HG03460 (cell line): ENCODE data around the gene CDH12.
"Not testable (repeated sequence)": the region's sequence is repeated elsewhere in the genome, so short reads cannot be mapped to it uniquely, and the experiment has no call there.

ENCODE experiments used
- ATAC-seq: cut with Tn5 transposase; IDR thresholded peaks from one replicate; pipeline ENCODE4 v1.9.1; 2021; ENCODE audit not compliant: unreplicated experiment

The CDH12 gene

DNA sequence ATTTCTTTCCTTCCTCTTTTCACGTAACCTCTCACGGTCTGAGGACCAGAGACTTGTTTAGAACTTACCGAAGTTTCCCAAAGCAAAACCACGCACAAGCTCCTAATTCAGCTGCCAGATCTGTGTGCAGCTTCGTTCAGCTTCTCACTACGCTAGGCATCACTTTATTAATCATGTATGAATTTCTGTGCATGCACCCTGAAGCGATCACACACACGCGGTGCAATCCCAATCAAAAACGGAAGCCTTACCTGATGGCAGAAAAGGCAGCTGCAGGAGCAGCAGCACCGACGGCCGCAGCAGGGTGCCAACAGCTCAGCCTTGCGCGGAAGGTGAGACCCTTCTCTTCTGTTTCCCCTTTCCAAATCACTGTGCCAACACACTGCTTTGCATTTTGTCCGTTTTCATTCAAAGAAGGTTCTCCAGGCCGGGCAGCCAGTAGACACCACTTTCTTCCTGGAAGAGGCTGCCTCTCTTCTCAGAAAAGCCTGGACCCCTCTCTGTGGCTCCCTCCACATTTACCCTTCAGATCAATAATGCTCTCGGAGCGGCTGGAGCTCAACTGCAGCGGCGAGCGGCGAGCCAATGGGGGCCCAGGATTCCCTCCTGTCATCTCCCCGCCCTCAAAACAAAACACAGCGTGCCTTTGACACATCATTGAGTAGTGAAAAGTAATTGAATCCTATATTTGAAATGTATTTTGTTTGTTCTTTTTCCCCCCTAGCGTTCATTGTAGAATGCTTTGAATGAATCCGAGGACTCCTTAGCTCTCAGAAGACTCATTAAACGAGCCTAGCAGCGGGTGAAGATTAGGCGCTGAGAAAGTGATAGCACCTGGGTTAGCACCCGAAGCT, at the start of gene CDH12:
Gene CDH12 (minus strand): TSS at position 538 of the 854 bp plus-strand sequence.
- ATAC-seq = no peak

DNA sequence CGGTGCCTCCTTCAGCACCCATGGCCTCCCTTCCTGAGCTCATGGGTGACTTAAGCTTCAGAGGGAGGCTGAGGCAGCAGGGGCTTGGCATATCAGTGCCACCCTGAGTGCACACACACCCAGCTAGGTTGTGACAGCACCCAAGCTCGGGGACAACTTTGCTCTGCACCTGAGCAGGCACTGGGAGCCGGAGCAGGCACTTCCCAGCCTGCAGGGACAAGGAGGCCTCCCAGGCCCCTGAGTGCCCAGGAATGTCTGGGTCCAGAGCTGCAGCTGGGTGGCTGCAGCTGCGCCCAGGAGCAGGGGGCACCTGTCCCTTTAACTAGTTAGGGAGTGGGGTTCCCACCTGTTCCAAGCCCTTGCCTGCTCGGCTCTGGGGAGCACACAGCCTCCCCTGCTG, 48.7 kb upstream of the CDH12 start:
- ATAC-seq = no peak

- ATAC-seq = no peak
Observed at GRCh38 chr5:22900801-22901310, 47.7 kb upstream of the CDH12 start.

- no peak for ATAC-seq
Observed at GRCh38 chr5:22899341-22899740, 46.2 kb upstream of the CDH12 start.

- no peak for ATAC-seq
Observed at GRCh38 chr5:22896152-22896551, 43.0 kb upstream of the CDH12 start.

- ATAC-seq = no peak
Observed at GRCh38 chr5:22892441-22892840, 39.3 kb upstream of the CDH12 start.

- no peak for ATAC-seq
Observed at GRCh38 chr5:22889720-22890119, 36.6 kb upstream of the CDH12 start.

- ATAC-seq = no peak
Observed at GRCh38 chr5:22887566-22887965, 34.4 kb upstream of the CDH12 start.

DNA sequence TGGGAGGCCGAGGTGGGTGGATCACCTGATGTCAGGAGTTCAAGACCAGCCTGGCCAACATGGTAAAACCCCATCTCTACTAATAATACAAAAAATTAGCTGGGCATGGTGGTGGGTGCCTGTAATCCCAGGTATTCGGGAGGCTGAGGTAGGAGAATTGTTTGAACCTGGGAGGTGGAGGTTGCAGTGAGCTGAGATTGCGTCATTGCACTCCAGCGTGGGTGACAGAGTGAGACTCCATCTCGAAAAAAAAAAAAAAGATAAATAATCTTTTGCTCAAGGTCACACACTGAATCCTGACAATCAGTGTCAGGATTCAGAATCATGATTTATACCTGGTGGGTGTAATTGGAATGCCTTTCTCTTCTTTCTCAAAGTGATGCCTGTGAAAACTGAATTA, 5.8 kb upstream of the CDH12 start:
- ATAC-seq = not testable (repeated sequence)

DNA sequence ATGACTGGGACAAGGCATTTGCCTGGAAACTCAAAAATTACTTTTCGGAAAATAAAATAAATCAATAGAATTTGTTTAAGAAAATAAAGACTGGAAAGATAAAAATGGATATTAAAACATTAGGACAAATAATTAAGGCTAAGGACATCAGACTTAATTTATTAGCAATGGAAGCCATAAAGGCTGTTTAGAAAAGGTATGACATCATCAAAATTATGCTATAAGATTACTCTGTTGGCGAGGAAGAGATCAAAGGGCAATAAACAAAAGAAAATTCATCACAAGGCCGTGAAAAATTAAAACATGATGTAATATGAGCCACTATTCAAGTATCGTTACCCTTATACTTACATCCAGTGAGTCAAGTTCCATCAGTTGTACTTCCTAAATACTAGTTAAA, 2.7 kb upstream of the CDH12 start:
- no peak for ATAC-seq

GRCh38 chr5:22850981-22851380, 2.2 kb downstream of the CDH12 start:
- no peak for ATAC-seq

DNA sequence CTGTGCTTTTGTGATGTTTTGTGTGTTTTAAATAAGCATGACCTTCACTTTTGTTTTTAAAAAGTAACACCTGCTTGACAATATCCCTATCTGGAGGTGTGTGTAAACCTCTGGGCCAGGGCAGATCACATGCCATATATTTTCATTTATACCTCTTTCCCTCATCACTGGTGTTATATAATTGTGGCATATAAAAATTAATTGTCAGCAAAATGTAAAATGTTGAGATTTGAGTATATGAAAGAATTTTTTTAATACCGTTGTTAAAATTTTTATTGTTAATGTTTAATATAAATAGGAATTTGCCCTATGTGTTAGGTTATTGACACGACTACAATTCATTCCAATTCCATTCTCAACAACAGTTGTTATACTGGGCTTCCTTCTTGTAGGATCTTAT, 6.5 kb downstream of the CDH12 start:
- ATAC-seq = no peak

GRCh38 chr5:22844636-22845035, 8.5 kb downstream of the CDH12 start:
- no peak for ATAC-seq

DNA sequence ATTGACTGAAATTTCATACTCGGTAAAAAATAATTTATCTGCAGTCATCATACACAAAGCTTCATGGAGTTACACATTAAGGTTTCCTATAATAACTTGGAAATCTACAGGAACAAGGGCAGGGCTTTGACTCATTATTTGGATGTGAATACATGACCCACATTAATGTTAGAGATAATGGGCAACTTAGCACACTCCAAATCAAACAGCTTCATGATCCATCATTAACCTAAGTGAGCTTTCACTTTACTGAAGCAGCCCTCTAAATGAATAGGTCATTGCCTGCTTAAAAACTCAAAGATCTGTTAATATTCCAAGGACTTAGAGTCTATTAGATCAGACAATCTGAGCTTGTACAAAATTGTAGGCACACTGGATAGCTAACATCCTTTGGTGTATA, 9.0 kb downstream of the CDH12 start:
- no peak for ATAC-seq

GRCh38 chr5:22842574-22842973, 10.6 kb downstream of the CDH12 start:
- ATAC-seq = no peak

DNA sequence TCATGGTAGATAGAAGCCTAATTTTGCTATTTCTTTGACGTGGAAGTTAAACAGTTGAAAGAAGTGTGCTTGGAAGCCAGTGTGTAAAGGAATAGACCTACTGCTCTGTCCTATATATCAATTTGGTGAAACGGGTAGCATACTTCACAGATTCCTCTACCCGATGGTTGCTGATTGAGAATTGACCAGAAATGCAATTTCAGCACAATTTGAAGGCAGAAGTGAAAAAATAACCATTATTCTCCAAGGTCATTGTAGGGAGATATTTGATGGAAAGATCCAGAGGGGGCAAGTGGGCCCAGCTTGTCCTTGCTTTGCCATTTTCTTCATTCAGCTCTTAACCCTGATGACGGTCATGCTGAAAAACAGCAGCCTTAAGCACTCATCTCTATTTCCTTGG, 15.3 kb downstream of the CDH12 start:
- no peak for ATAC-seq

GRCh38 chr5:22835686-22836085, 17.5 kb downstream of the CDH12 start:
- ATAC-seq = no peak

DNA sequence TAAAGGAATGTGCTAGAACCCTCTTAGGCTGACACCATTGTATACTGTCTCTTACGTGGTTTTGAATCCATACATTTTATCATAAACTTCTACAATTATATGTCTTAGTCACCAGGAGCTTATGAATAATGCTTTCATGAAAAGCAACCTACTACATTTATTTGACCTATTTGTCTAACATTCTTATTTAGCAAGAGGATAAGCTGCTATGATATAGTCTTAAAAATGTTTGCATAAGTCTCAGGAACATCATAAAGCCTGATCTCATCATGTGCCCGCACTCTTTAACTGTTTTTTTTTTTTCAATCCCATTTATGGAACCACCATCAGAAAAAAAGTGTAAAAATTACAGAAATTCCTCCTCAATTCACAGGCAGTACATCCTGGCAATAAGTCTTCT, 59.7 kb downstream of the CDH12 start:
- no peak for ATAC-seq

DNA sequence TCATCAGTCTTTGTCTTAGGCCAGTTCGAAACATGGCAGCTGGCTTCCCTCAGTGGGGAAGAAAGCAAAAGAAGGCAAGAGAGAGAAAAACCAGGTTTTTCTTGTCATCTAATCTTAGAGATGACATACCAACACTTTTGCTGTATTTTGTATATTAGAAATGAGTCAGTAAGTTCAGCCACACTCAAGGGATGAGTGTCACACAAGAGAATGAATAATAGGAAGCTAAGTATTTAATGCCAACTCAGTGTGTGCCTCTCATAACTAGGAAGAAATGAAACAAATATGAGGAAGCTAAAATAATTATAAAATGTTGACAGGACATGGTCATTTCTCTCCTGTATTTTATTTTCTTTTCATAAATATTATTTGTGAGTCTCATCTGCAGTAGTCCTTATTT, 65.3 kb downstream of the CDH12 start:
- ATAC-seq = no peak

GRCh38 chr5:22787398-22787797, 65.7 kb downstream of the CDH12 start:
- ATAC-seq = no peak

- ATAC-seq = no peak
Observed at GRCh38 chr5:22780756-22781155, 72.4 kb downstream of the CDH12 start.

DNA sequence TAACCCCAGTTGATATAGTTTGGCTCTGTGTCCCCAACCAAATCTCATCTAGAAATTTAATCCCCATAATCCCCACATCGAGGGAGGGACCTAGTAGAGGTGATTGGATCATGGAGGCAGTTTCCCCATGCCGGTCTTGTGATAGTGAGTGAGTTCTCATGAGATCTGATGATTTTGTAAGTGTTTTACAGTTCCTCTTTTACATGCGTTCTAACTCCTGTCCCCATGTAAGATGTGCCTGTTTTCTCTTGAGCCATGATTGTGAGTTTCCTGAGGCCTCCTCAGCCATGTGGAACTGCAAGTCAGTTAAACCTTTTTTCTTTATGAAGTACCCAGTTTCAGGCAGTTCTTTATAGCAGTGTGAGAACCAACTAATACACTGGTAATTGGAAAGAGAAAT, 73.6 kb downstream of the CDH12 start:
- ATAC-seq = no peak

DNA sequence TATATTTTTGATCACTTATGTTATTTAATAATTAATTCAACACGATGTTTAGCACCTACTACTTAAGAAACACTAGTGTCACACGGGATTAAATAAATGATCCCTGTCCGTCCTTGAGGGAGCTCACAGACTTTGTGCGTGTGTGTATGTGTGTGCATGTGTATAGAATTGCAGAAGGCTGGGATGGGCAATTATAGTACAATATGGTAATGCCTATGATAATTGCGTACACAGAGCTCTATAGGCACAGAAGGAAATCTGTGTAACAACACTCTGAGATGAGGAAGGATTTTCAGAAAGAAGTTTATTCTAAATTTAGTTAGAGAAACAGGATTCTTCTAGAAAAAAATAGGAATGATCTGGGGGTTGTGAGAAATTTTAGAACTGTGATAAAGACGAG, 76.9 kb downstream of the CDH12 start:
- ATAC-seq = no peak
